Memory B cell (primary cell): ENCODE measurements around the gene GPI.

ENCODE experiments used
- ATAC-seq: fragments of 150-1000 bp; cut with Tn5 transposase; 2 replicates; pipeline ENCODE4 v1.10.0; 2021; ENCODE audit warnings: low read depth, mild to moderate bottlenecking, moderate library complexity
- DNase-seq, 2 donors: peaks; one replicate each; pipeline ENCODE4 v3.0.0; 2022; ENCODE audit warnings: low spot score in 2 of 2
- H3K27ac Mint-ChIP-seq: one replicate; pipeline ENCODE4 v1.8.0; 2022; ENCODE audit warnings: mild to moderate bottlenecking, moderate library complexity, mixed read lengths
- H3K27me3 Mint-ChIP-seq: one replicate; pipeline ENCODE4 v1.8.0; 2022; ENCODE audit warnings: mixed read lengths
- H3K36me3 Mint-ChIP-seq: one replicate; pipeline ENCODE4 v1.8.0; 2022; ENCODE audit warnings: mild to moderate bottlenecking, mixed read lengths
- H3K4me1 Mint-ChIP-seq: one replicate; pipeline ENCODE4 v1.8.0; 2022; ENCODE audit warnings: mixed read lengths
- H3K4me3 Mint-ChIP-seq: one replicate; pipeline ENCODE4 v1.8.0; 2022; ENCODE audit warnings: mild to moderate bottlenecking, moderate library complexity, mixed read lengths
- H3K9me3 Mint-ChIP-seq: one replicate; pipeline ENCODE4 v1.8.0; 2022; ENCODE audit warnings: mixed read lengths

The GPI gene

GRCh38 chr19:34351382-34351826, 13.6 kb upstream of the GPI start:
- no peak overlapping the region for H3K27ac Mint-ChIP-seq
- peaks cover 10% of the 10 kb centered on the region for H3K36me3 Mint-ChIP-seq
- H3K4me1 Mint-ChIP-seq, result peaks cover 4% of the 10 kb centered on the region
- no peak overlapping the region for H3K4me3 Mint-ChIP-seq
- no peak for DNase-seq
- no peaks in the 10 kb centered on the region for H3K9me3 Mint-ChIP-seq
- H3K27me3 Mint-ChIP-seq, result no peaks in the 10 kb centered on the region
- ATAC-seq, result no peak

- Mint-ChIP-seq H3K9me3 (no peaks in the 10 kb centered on the region), H3K27me3 (no peaks in the 10 kb centered on the region), H3K4me1 (peaks cover 10% of the 10 kb centered on the region), H3K27ac (no peak overlapping the region), H3K4me3 (no peak overlapping the region), H3K36me3 (peaks cover 10% of the 10 kb centered on the region)
- ATAC-seq (no peak), DNase-seq (no peak)
Observed at GRCh38 chr19:34353546-34353945, 11.4 kb upstream of the GPI start.

- ATAC-seq, result no peak
- DNase-seq, result no peak
- Mint-ChIP-seq H3K4me1 (peaks cover 19% of the 10 kb centered on the region), H3K36me3 (peaks cover 5% of the 10 kb centered on the region), H3K4me3 (no peak overlapping the region), H3K27me3 (no peaks in the 10 kb centered on the region), H3K27ac (peak overlapping the region; percentile 74), H3K9me3 (no peaks in the 10 kb centered on the region)
Observed at GRCh38 chr19:34355201-34355600, 9.8 kb upstream of the GPI start.

GRCh38 chr19:34356875-34357274, 8.1 kb upstream of the GPI start:
- no peak overlapping the region for H3K4me3 Mint-ChIP-seq
- DNase-seq (no peak), ATAC-seq (no peak)
- H3K4me1 Mint-ChIP-seq, result peaks cover 19% of the 10 kb centered on the region
- no peaks in the 10 kb centered on the region for H3K9me3 Mint-ChIP-seq
- peaks cover 3% of the 10 kb centered on the region for H3K36me3 Mint-ChIP-seq
- no peak overlapping the region for H3K27ac Mint-ChIP-seq
- H3K27me3 Mint-ChIP-seq, result no peaks in the 10 kb centered on the region

- H3K4me1 Mint-ChIP-seq, result peaks cover 19% of the 10 kb centered on the region
- H3K9me3 Mint-ChIP-seq, result no peaks in the 10 kb centered on the region
- no peak overlapping the region for H3K27ac Mint-ChIP-seq
- no peaks in the 10 kb centered on the region for H3K27me3 Mint-ChIP-seq
- H3K36me3 Mint-ChIP-seq, result peaks cover 3% of the 10 kb centered on the region
- DNase-seq (no peak), ATAC-seq (no peak)
- no peak overlapping the region for H3K4me3 Mint-ChIP-seq
Observed at GRCh38 chr19:34357431-34357830, 7.6 kb upstream of the GPI start.

- H3K9me3 Mint-ChIP-seq, result no peaks in the 10 kb centered on the region
- ATAC-seq (peak; percentile 86), DNase-seq (peak; percentile 80 to 86)
- no peaks in the 10 kb centered on the region for H3K27me3 Mint-ChIP-seq
- H3K4me1 Mint-ChIP-seq, result peaks cover 19% of the 10 kb centered on the region
- H3K36me3 Mint-ChIP-seq, result peaks cover 3% of the 10 kb centered on the region
- H3K27ac Mint-ChIP-seq, result peak overlapping the region; percentile 70
- peak overlapping the region; percentile 92 for H3K4me3 Mint-ChIP-seq
Observed at GRCh38 chr19:34359140-34359953, 5.6 kb upstream of the GPI start.

GRCh38 chr19:34359954-34360315, 5.1 kb upstream of the GPI start:
- Mint-ChIP-seq H3K4me3 (peak overlapping the region; percentile 92), H3K4me1 (peaks cover 23% of the 10 kb centered on the region), H3K36me3 (peaks cover under 1% of the 10 kb centered on the region), H3K27ac (peak overlapping the region; percentile 70), H3K27me3 (no peaks in the 10 kb centered on the region), H3K9me3 (no peaks in the 10 kb centered on the region)
- ATAC-seq, result no peak
- no peak for DNase-seq

GRCh38 chr19:34360354-34360909, 4.6 kb upstream of the GPI start:
- no peaks in the 10 kb centered on the region for H3K27me3 Mint-ChIP-seq

GRCh38 chr19:34362679-34363069, 2.3 kb upstream of the GPI start:
- no peak for ATAC-seq
- H3K27me3 Mint-ChIP-seq, result no peaks in the 10 kb centered on the region
- DNase-seq, result no peak
- H3K27ac Mint-ChIP-seq, result no peak overlapping the region
- H3K36me3 Mint-ChIP-seq, result peaks cover 3% of the 10 kb centered on the region
- peaks cover 35% of the 10 kb centered on the region for H3K4me1 Mint-ChIP-seq
- H3K9me3 Mint-ChIP-seq, result no peaks in the 10 kb centered on the region
- no peak overlapping the region for H3K4me3 Mint-ChIP-seq

More at GRCh38 chr19:34360354-34360909, 4.6 kb upstream of the GPI start:
- H3K4me1 Mint-ChIP-seq, result peaks cover 23% of the 10 kb centered on the region
- no peaks in the 10 kb centered on the region for H3K9me3 Mint-ChIP-seq
- no peak for ATAC-seq
- no peak for DNase-seq
- H3K4me3 Mint-ChIP-seq, result peak overlapping the region; percentile 92
- peak overlapping the region; percentile 70 for H3K27ac Mint-ChIP-seq
- no peaks in the 10 kb centered on the region for H3K36me3 Mint-ChIP-seq

- Mint-ChIP-seq H3K4me1 (peaks cover 33% of the 10 kb centered on the region), H3K27ac (no peak overlapping the region), H3K36me3 (peaks cover 3% of the 10 kb centered on the region), H3K27me3 (no peaks in the 10 kb centered on the region), H3K4me3 (peak overlapping the region; percentile 14), H3K9me3 (no peaks in the 10 kb centered on the region)
- DNase-seq (no peak), ATAC-seq (no peak)
Observed at GRCh38 chr19:34363094-34363493, 1.9 kb upstream of the GPI start.

GRCh38 chr19:34363930-34364329, 1.1 kb upstream of the GPI start:
- Mint-ChIP-seq H3K4me1 (peaks cover 25% of the 10 kb centered on the region), H3K4me3 (no peak overlapping the region), H3K9me3 (no peaks in the 10 kb centered on the region), H3K27me3 (no peaks in the 10 kb centered on the region), H3K36me3 (peaks cover 4% of the 10 kb centered on the region), H3K27ac (no peak overlapping the region)
- ATAC-seq (no peak), DNase-seq (no peak)

- no peaks in the 10 kb centered on the region for H3K27me3 Mint-ChIP-seq
- peaks cover 23% of the 10 kb centered on the region for H3K4me1 Mint-ChIP-seq
- H3K27ac Mint-ChIP-seq, result peak overlapping the region; percentile 89
- H3K36me3 Mint-ChIP-seq, result peaks cover 4% of the 10 kb centered on the region
- H3K9me3 Mint-ChIP-seq, result no peaks in the 10 kb centered on the region
- DNase-seq, result no peak
- H3K4me3 Mint-ChIP-seq, result peak overlapping the region; percentile 94
- ATAC-seq, result no peak
Observed at GRCh38 chr19:34364462-34364829, 550 bp upstream of the GPI start.

GRCh38 chr19:34365463-34366401, 736 bp downstream of the GPI start:
- Mint-ChIP-seq H3K27me3 (no peaks in the 10 kb centered on the region), H3K4me1 (peaks cover 17% of the 10 kb centered on the region), H3K36me3 (peaks cover 10% of the 10 kb centered on the region), H3K4me3 (peak overlapping the region; percentile 94), H3K9me3 (no peaks in the 10 kb centered on the region), H3K27ac (peak overlapping the region; percentile 89)
- DNase-seq, result no peak
- no peak for ATAC-seq
